GM21381 (cell line): ENCODE data around the gene AADACL3.
"Not testable (repeated sequence)": the region's sequence is repeated elsewhere in the genome, so short reads cannot be mapped to it uniquely, and the experiment has no call there.

Experiments used
- ATAC-seq: cut with Tn5 transposase; IDR thresholded peaks from one replicate; pipeline ENCODE4 v1.9.1; 2021; ENCODE audit warnings: mild to moderate bottlenecking, moderate library complexity; ENCODE audit not compliant: unreplicated experiment

AADACL3 gene

GRCh38 chr1:12714710-12715475, 1.0 kb upstream of the AADACL3 start:
- ATAC-seq, result no peak

- no peak for ATAC-seq
Measured at GRCh38 chr1:12717301-12717838, 1.5 kb downstream of the AADACL3 start.

- no peak for ATAC-seq
Measured at GRCh38 chr1:12722626-12723025, 6.7 kb downstream of the AADACL3 start.

- no peak for ATAC-seq
Measured at GRCh38 chr1:12728391-12728790, 12.5 kb downstream of the AADACL3 start.

DNA sequence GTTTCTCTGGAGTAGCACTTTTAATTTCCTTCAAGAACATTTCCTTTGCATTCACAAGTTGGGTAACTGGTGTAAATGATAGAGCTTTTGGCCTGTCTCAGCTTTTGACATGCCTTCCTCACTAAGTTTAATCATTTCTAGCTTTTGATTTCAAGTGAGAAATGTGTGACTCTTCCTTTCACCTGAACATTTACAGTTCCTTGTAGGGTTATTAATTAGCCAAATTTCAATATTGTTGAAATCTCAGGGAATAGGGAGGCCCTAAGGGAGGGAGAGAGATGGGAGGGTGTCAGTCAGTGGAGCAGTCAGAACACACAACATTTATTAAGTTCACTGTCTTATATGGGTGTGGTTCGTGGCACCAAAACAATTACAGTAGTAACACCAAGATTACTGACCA, 14.2 kb downstream of the AADACL3 start:
- ATAC-seq, result no peak

DNA sequence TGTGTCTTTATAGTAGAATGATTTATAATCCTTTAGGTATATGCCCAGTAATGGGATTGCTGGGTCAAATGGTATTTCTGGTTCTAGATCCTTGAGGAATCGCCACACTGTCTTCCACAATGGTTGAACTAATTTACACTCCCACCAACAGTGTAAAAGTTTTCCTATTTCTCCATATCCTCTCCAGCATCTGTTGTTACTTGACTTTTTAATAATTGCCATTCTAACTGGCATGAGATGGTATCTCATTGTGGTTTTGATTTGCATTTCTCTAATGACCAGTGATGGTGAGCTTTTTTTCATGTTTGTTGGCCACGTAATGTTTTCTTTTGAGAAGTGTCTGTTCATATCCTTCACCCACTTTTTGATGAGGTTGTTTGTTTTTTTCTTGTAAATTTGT, 15.2 kb downstream of the AADACL3 start:
- ATAC-seq, result not testable (repeated sequence)

GRCh38 chr1:12734651-12735050, 18.7 kb downstream of the AADACL3 start:
- ATAC-seq, result no peak

DNA sequence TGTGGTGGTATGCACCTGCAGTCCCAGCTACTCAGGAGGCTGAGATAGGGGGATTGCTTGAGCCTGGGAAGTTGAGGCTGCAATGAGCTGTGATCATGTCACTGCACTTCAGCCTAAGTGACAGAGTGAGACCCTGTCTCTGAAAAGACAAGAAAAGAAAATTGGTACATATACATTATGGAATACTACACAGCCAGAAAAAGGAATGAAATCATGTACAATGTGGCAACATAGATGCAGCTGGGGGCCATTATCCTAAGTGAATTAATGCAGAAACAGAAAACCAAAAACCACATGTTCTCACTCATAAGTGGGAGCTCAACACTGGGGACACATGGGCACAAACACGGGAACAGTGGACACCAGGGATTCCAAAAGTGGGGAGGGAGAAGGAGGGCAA, 23.0 kb downstream of the AADACL3 start:
- ATAC-seq, result no peak

DNA sequence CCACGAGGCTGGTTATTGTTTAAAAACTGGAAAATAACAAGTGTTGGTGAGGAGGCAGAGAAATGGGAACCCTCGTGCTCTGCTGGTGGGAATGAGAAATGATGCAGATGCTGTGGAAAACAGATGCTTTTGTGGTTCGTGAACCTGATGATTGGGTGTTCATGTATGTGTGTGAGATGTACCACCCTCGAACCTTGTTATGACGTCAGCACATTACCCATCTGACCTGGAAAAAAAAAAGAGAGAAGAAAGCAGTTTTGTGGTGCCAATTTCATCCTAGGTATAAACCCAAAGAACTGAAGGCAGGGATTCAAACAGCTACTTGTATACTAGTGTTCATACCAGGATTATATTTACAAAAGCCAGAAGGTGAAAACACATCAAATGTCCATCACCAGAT, 23.7 kb downstream of the AADACL3 start:
- no peak for ATAC-seq

- no peak for ATAC-seq
Measured at GRCh38 chr1:12741946-12742345, 26.0 kb downstream of the AADACL3 start.

- no peak for ATAC-seq
Measured at GRCh38 chr1:12745126-12745991, 29.4 kb downstream of the AADACL3 start.

GRCh38 chr1:12745992-12746323, 30.0 kb downstream of the AADACL3 start, which contains the start of gene CFAP107:
Gene CFAP107, plus strand, starts transcription at chr1:12746200. Its CDS starts 231 bp downstream, at chr1:12746431.
- ATAC-seq, result no peak

GRCh38 chr1:12748778-12749355, 33.0 kb downstream of the AADACL3 start:
- ATAC-seq, result no peak

GRCh38 chr1:12754738-12755137, 38.8 kb downstream of the AADACL3 start:
- no peak for ATAC-seq

DNA sequence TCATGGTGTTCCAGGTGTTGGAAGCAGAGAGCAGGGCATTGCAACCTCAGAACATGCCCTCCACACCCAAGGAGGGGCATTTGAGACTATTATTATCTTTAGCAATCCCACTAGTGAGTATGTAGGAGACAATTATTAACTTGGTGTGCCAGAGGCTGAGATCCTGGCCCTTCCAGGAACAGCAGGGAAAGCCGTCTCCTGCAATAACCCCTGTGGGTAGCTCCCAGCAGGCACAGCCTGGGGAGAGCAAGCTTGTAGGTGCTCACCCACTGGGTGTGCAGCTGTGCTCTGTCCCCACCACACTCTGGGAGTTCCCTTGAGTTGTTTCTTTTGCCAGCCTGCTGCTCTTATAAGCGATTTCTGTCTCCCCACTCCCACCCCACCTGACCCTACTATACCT, 40.4 kb downstream of the AADACL3 start:
- ATAC-seq, result no peak

GRCh38 chr1:12756768-12757413, 41.0 kb downstream of the AADACL3 start:
- ATAC-seq, result no peak

GRCh38 chr1:12757836-12758235, 41.9 kb downstream of the AADACL3 start:
- no peak for ATAC-seq

DNA sequence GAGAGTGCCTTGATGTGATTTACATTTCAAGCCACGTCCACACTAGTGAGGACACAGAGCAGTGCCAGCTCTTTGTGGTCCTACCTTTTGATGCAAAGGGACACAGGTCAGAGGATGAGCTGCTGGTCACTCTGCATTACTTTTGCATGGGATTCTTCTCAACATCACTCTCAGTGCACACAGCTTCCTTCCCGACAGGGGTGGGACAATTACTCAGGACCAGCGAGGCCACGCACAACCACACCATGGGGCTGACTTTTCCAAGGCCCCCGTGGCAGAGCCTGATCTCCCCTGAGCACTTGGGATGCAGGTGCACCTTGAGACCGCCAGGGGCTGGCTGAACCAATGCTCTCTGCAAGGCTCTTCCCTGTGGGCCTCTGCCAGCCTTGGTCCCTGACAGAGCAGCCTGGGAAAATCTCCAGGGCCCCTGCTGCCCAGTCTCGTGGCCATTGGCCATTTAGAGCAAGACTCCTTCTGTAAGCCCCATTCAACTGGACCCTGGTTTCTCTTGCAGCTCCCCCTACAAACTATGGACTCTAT, 44.4 kb downstream of the AADACL3 start:
- no peak for ATAC-seq

- no peak for ATAC-seq
Measured at GRCh38 chr1:12761781-12762180, 45.9 kb downstream of the AADACL3 start.

GRCh38 chr1:12762766-12763165, 46.9 kb downstream of the AADACL3 start:
- ATAC-seq, result no peak

- ATAC-seq, result no peak
Measured at GRCh38 chr1:12763479-12763878, 47.6 kb downstream of the AADACL3 start.
